ENCODE data around the gene RTN4RL1.

DNA sequence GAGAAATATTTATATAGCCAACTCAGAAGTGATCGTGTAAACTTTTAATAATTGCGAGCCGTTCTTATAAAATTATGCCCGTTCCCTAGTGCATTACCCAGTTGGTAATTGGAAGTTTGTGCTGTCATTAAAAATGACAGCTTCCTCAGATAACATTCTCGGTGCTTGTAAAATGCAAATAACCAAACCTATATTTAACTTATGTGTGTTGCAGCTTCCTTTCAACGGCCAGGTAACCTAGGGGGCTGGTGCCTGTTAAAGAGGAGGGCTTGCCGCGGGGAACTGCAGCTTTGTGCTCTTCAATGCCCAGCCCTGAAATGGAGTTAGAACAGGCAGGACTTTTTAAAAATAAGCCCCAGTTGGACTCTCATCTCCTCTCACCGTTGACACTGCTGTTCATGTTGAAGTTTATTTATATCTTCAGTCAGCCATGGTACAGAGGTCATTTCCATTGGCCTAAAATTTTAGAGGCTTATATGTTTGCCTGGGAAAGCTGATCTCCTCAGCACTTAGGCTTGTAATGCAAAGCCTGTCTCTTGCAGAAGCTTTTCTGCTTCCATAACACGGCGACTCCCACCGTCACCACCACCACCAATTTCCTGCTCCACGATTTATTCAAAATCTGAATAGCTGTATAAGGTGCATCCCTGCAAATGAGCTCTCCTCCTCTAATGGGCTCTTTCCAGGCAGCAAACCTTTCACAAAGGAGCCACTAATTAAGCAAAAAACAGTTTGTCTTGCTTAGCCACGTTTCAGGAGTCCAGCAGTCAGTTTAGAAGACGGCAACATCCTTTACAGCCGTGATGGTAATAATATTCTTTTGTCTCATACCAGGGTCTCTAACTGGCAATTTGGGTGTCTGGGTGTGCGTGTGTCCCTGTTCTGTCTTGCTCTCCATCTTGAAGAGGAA is 120.6 kb downstream of the RTN4RL1 start:
- TF ChIP-seq, protein P1, sequence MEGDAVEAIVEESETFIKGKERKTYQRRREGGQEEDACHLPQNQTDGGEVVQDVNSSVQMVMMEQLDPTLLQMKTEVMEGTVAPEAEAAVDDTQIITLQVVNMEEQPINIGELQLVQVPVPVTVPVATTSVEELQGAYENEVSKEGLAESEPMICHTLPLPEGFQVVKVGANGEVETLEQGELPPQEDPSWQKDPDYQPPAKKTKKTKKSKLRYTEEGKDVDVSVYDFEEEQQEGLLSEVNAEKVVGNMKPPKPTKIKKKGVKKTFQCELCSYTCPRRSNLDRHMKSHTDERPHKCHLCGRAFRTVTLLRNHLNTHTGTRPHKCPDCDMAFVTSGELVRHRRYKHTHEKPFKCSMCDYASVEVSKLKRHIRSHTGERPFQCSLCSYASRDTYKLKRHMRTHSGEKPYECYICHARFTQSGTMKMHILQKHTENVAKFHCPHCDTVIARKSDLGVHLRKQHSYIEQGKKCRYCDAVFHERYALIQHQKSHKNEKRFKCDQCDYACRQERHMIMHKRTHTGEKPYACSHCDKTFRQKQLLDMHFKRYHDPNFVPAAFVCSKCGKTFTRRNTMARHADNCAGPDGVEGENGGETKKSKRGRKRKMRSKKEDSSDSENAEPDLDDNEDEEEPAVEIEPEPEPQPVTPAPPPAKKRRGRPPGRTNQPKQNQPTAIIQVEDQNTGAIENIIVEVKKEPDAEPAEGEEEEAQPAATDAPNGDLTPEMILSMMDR (IDR thresholded peaks at IDR 0.05), result no peak
- no peak for TF ChIP-seq POLR2A (IDR thresholded peaks at IDR 0.05)
